HG03064 (cell line): ENCODE data around the gene MFNG.

ENCODE experiments used
- ATAC-seq: cut with Tn5 transposase; IDR thresholded peaks from one replicate; pipeline ENCODE4 v1.9.1; 2021; ENCODE audit warnings: low read depth; ENCODE audit not compliant: unreplicated experiment

Gene MFNG

GRCh38 chr22:37514526-37515051 lies 28.4 kb upstream of the MFNG start:
- no peak for ATAC-seq

GRCh38 chr22:37511395-37512104 lies 25.4 kb upstream of the MFNG start:
- ATAC-seq, result no peak

GRCh38 chr22:37510091-37510490 lies 23.9 kb upstream of the MFNG start:
- no peak for ATAC-seq

- ATAC-seq, result no peak
Observed at GRCh38 chr22:37509059-37509860, 23.1 kb upstream of the MFNG start.

- no peak for ATAC-seq
Observed at GRCh38 chr22:37508431-37508992, 22.3 kb upstream of the MFNG start.

- no peak for ATAC-seq
Observed at GRCh38 chr22:37507731-37508130, 21.5 kb upstream of the MFNG start.

GRCh38 chr22:37505989-37506388 lies 19.8 kb upstream of the MFNG start:
- no peak for ATAC-seq

GRCh38 chr22:37505565-37505964 lies 19.4 kb upstream of the MFNG start:
- ATAC-seq, result no peak

GRCh38 chr22:37504964-37505363 lies 18.8 kb upstream of the MFNG start:
- ATAC-seq, result no peak

GRCh38 chr22:37503850-37504249 lies 17.7 kb upstream of the MFNG start:
- no peak for ATAC-seq

- ATAC-seq, result no peak
Observed at GRCh38 chr22:37503183-37503683, 17.0 kb upstream of the MFNG start.

- ATAC-seq, result no peak
Observed at GRCh38 chr22:37502342-37503182, 16.4 kb upstream of the MFNG start.

GRCh38 chr22:37501610-37502341 lies 15.6 kb upstream of the MFNG start:
- no peak for ATAC-seq

- no peak for ATAC-seq
Observed at GRCh38 chr22:37500745-37501609, 14.8 kb upstream of the MFNG start.

- no peak for ATAC-seq
Observed at GRCh38 chr22:37499789-37500540, 13.8 kb upstream of the MFNG start.

GRCh38 chr22:37499027-37499707 lies 13.0 kb upstream of the MFNG start:
- ATAC-seq, result no peak

GRCh38 chr22:37498289-37498909 lies 12.2 kb upstream of the MFNG start:
- no peak for ATAC-seq
